ENCODE data around the gene PTGES3. TPM values are rescaled to one million over a fixed set of nuclear protein-coding genes. Genes with fewer than 3 reads are reported as not detected.
A peak's percentile ranks its signal among the peaks of the same experiment; 100 is the strongest.

Gene PTGES3
- total and polyA plus RNA-seq, 10 of the 15 experiments (the other 5 are each of a cell fraction or from before 2014, with no cell fraction given) = 117 to 520 (median 175) TPM

GRCh38 chr12:56644654-56645053 is 43.4 kb downstream of the PTGES3 start:
- no TSS peak for BruUV-seq (replicated peaks)
- Histone ChIP-seq H3K9me3 (replicated peaks; ENCODE audit: control insufficient read depth, insufficient read depth, low read length) (no peaks in the 10 kb centered on the region), H3K79me2 (ENCODE audit: control insufficient read depth, insufficient read depth, low read length) (peaks cover 53% of the 10 kb centered on the region), H2AFZ (ENCODE audit: control insufficient read depth, low read depth, low read length) (no peak overlapping the region), H3K4me2 (ENCODE audit: control insufficient read depth, insufficient read depth) (peak overlapping the region; percentile 90), H3K36me3 (ENCODE audit: control insufficient read depth in 2 of 2, insufficient read depth in 2 of 2, low read length in 1 of 2) (peaks cover 12 to 27% of the 10 kb centered on the region in 2 experiments), H4K20me1 (ENCODE audit: control insufficient read depth, insufficient read depth) (no peaks in the 10 kb centered on the region), H3K27me3 (replicated peaks in 1 of 2; ENCODE audit: control insufficient read depth in 2 of 2, insufficient read depth in 2 of 2, low read length in 1 of 2) (no peaks in the 10 kb centered on the region), H3K9ac (ENCODE audit: control insufficient read depth, insufficient read depth, low read length) (peak overlapping the region; percentile 89), H3K4me3 (peak overlapping the region; percentile 94), H3K27ac (ENCODE audit: control insufficient read depth, insufficient read depth) (peak overlapping the region; percentile 89), H3K4me1 (ENCODE audit: control insufficient read depth, insufficient read depth, low read length) (no peaks in the 10 kb centered on the region)
- DNase-seq (ENCODE audit: low read depth, low spot score) (no peak), ATAC-seq (no peak), FAIRE-seq (no peak)
- in situ Hi-C loops (cut with MboI) = no loop called here
- intact Hi-C loops (cut with micrococcal nuclease; ENCODE audit: unreplicated experiment) = loop anchor here (10.0 kb wide), 1 partner anchor 520 kb away; the partner anchor contains the start of gene ESYT1
- 19% methylated on average over 4 of the region's 4 CpGs for WGBS (ENCODE audit: insufficient coverage, insufficient replicate concordance, low lambda C conversion rate, missing lambda C conversion rate)
- ChIA-PET POLR2A (interaction anchor here (0.6 to 4.1 kb wide), 6 partner anchors 10 to 373 kb away, joined by 3 to 57 read pairs (median 19); no protein-coding TSS in a partner anchor), RAD21 (ENCODE audit: unreplicated experiment) (interaction anchor here (1.1 to 3.0 kb wide), 3 partner anchors 8 to 79 kb away, joined by 3 to 15 read pairs (median 14); no protein-coding TSS in a partner anchor), SMC1A (ENCODE audit: uncharacterized antibody, unreplicated experiment) (interaction anchor here (1.5 to 4.4 kb wide), 4 partner anchors 10 to 39 kb away, joined by 4 to 43 read pairs (median 10); partner anchors contain the start of gene BAZ2A), CTCF (interaction anchor here (0.6 to 2.7 kb wide), 5 partner anchors 8 to 827 kb away, joined by 3 to 23 read pairs (median 3); partner anchors contain the start of genes ORMDL2 and SARNP)
- no peak for TF ChIP-seq CHD2 (IDR thresholded peaks at IDR 0.05; ENCODE audit: borderline replicate concordance, low read depth, low read length)
- no peak for TF ChIP-seq CHD4 (IDR thresholded peaks at IDR 0.05)
- no peak for TF ChIP-seq PRDM15 (CRISPR knock-in tag; IDR thresholded peaks at IDR 0.05)
- no peak for TF ChIP-seq FOXK2 (IDR thresholded peaks at IDR 0.05)
- no peak for TF ChIP-seq POU2F2 (IDR thresholded peaks at IDR 0.05; ENCODE audit: borderline replicate concordance, low read depth, low read length)
- TF ChIP-seq BCLAF1 (IDR thresholded peaks at IDR 0.05) = no peak
- TF ChIP-seq NKRF (conservative IDR thresholded peaks at IDR 0.05) = no peak
- TF ChIP-seq SIX5 (IDR thresholded peaks at IDR 0.05; ENCODE audit: low read depth, low read length, severe bottlenecking) = no peak
- no peak for TF ChIP-seq FOXM1 (IDR thresholded peaks at IDR 0.05; ENCODE audit: low read depth, low read length)
- TF ChIP-seq TBL1XR1 (IDR thresholded peaks at IDR 0.05; ENCODE audit: low read depth, low read length) = no peak
- TF ChIP-seq ZBTB4 (CRISPR knock-in tag; IDR thresholded peaks at IDR 0.05) = no peak
